Measurements from ENCODE around the gene UCHL3.
"Not testable (repeated sequence)": the region's sequence is repeated elsewhere in the genome, so short reads cannot be mapped to it uniquely, and the experiment has no call there.

The UCHL3 gene

DNA sequence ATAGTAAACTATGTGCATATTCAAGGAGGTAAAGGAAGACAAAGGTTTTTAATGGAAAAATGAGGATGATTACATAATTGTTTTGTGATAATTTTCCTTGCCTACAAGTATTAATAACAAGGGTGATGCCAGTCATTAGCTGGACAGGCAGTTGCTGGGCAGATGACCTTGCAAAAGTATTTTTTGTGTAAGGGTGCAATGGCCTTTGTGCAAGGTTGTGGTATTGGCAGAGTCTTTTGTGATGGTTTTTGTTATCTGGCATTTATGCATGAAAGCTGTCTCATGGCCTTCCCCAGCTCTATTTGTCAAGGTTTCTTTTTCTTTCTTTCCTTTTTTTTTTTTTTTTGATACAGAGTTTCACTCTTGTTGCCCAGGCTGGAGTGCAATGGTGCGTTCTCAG is 7.6 kb upstream of the UCHL3 start:
- no peak for TF ChIP-seq EZH2phosphoT487 (IDR thresholded peaks at IDR 0.05; ENCODE audit: borderline replicate concordance)
- TF ChIP-seq, protein P1, sequence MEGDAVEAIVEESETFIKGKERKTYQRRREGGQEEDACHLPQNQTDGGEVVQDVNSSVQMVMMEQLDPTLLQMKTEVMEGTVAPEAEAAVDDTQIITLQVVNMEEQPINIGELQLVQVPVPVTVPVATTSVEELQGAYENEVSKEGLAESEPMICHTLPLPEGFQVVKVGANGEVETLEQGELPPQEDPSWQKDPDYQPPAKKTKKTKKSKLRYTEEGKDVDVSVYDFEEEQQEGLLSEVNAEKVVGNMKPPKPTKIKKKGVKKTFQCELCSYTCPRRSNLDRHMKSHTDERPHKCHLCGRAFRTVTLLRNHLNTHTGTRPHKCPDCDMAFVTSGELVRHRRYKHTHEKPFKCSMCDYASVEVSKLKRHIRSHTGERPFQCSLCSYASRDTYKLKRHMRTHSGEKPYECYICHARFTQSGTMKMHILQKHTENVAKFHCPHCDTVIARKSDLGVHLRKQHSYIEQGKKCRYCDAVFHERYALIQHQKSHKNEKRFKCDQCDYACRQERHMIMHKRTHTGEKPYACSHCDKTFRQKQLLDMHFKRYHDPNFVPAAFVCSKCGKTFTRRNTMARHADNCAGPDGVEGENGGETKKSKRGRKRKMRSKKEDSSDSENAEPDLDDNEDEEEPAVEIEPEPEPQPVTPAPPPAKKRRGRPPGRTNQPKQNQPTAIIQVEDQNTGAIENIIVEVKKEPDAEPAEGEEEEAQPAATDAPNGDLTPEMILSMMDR (conservative IDR thresholded peaks at IDR 0.05; ENCODE audit: low read length), result no peak
- H3K79me2 ChIP-seq (ENCODE audit: insufficient read depth, low read length), result peaks cover 7% of the 10 kb centered on the region
- no peaks in the 10 kb centered on the region for H3K36me3 ChIP-seq (ENCODE audit: insufficient read depth, low read length)
- no peak overlapping the region for H2AFZ ChIP-seq (ENCODE audit: low read length)
- H3F3A ChIP-seq (ENCODE audit: low read depth), result no peaks in the 10 kb centered on the region
- no peaks in the 10 kb centered on the region for H3K27me3 ChIP-seq (ENCODE audit: insufficient read depth, low read length, poor library complexity, severe bottlenecking)
- H3K4me2 ChIP-seq (ENCODE audit: low read depth, low read length, poor library complexity, severe bottlenecking), result no peak overlapping the region
- H3K4me3 ChIP-seq (ENCODE audit: low read length, poor library complexity, severe bottlenecking), result no peak overlapping the region
- H3K4me1 ChIP-seq (ENCODE audit: insufficient read depth, low read length, poor library complexity, severe bottlenecking), result peaks cover 8% of the 10 kb centered on the region
- H4K20me1 ChIP-seq (ENCODE audit: insufficient read depth, low read length, poor library complexity, severe bottlenecking), result peaks cover 3% of the 10 kb centered on the region
- H3K9me3 ChIP-seq (ENCODE audit: insufficient read depth, low read depth, low read length), result no peaks in the 10 kb centered on the region
- H3K9ac ChIP-seq (ENCODE audit: low read depth, low read length, poor library complexity, severe bottlenecking), result no peak overlapping the region
- H3K9me2 ChIP-seq (replicated peaks; ENCODE audit: low read depth, low read length), result no peaks in the 10 kb centered on the region

DNA sequence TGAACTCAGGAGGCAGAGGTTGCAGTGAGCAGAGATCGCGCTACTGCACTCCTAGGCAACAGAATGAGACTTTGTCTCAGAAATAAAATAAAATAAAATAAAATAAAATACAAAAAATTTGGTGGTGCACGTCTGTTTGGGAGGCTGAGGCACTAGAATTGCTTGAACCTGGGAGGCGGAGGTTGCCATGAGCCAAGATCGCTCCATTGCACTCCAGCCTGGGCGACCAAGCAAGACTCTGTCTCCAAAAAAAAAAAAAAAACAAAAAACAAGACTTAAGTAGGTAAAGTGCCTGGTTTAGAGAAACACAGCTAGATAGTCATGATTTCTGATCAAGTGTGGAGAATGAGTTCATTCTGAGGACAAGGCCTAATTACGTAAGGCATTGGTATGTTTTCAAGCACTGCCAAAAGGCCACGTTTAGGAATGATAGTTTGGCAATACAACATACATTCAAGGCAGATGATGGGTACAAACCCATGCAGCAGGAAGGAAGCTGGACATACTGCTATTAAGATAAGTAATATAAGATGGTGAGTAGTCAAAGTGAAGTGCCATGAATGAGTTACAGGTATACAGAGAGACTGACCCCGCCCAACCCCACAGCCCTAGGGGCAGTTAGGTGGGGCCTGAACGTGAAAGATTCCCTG is 4.8 kb upstream of the UCHL3 start:
- Histone ChIP-seq H3K9me3 (ENCODE audit: insufficient read depth, low read depth, low read length) (no peaks in the 10 kb centered on the region), H3K9me2 (replicated peaks; ENCODE audit: low read depth, low read length) (no peaks in the 10 kb centered on the region), H3K4me2 (ENCODE audit: low read depth, low read length, poor library complexity, severe bottlenecking) (no peak overlapping the region), H3K36me3 (ENCODE audit: insufficient read depth, low read length) (no peaks in the 10 kb centered on the region), H3K79me2 (ENCODE audit: insufficient read depth, low read length) (peaks cover 1% of the 10 kb centered on the region), H3K4me1 (ENCODE audit: insufficient read depth, low read length, poor library complexity, severe bottlenecking) (peaks cover 17% of the 10 kb centered on the region), H3K9ac (ENCODE audit: low read depth, low read length, poor library complexity, severe bottlenecking) (no peak overlapping the region), H3F3A (ENCODE audit: low read depth) (no peaks in the 10 kb centered on the region), H4K20me1 (ENCODE audit: insufficient read depth, low read length, poor library complexity, severe bottlenecking) (peaks cover under 1% of the 10 kb centered on the region), H3K4me3 (ENCODE audit: low read length, poor library complexity, severe bottlenecking) (no peak overlapping the region), H3K27me3 (ENCODE audit: insufficient read depth, low read length, poor library complexity, severe bottlenecking) (no peaks in the 10 kb centered on the region), H2AFZ (ENCODE audit: low read length) (no peak overlapping the region)
- no peak for TF ChIP-seq EZH2phosphoT487 (IDR thresholded peaks at IDR 0.05; ENCODE audit: borderline replicate concordance)

DNA sequence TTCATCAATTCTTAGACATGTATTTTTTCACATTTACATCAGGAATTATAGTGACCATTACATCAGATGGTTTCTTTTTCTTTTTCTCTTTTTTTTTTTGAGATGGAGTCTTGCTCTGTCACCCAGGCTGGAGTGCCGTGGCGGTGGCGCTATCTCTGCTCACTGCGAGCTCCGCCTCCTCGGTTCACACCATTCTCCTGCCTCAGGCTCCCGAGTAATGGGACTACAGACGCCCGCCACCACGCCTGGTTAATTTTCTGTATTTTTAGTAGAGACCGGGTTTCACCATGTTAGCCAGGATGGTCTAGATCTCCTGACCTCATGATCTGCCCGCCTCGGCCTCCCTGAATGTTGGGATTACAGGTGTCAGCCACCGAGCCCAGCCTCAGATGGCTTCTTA is 4.2 kb upstream of the UCHL3 start:
- H3F3A ChIP-seq (ENCODE audit: low read depth); H3K79me2 ChIP-seq (ENCODE audit: insufficient read depth, low read length); H2AFZ ChIP-seq (ENCODE audit: low read length); H3K4me3 ChIP-seq (ENCODE audit: low read length, poor library complexity, severe bottlenecking); H3K9me2 ChIP-seq (replicated peaks; ENCODE audit: low read depth, low read length); H4K20me1 ChIP-seq (ENCODE audit: insufficient read depth, low read length, poor library complexity, severe bottlenecking); H3K9ac ChIP-seq (ENCODE audit: low read depth, low read length, poor library complexity, severe bottlenecking); H3K9me3 ChIP-seq (ENCODE audit: insufficient read depth, low read depth, low read length); H3K4me2 ChIP-seq (ENCODE audit: low read depth, low read length, poor library complexity, severe bottlenecking); H3K27me3 ChIP-seq (ENCODE audit: insufficient read depth, low read length, poor library complexity, severe bottlenecking); H3K36me3 ChIP-seq (ENCODE audit: insufficient read depth, low read length): not testable (repeated sequence)
- H3K4me1 ChIP-seq (ENCODE audit: insufficient read depth, low read length, poor library complexity, severe bottlenecking), result peaks cover 20% of the 10 kb centered on the region

DNA sequence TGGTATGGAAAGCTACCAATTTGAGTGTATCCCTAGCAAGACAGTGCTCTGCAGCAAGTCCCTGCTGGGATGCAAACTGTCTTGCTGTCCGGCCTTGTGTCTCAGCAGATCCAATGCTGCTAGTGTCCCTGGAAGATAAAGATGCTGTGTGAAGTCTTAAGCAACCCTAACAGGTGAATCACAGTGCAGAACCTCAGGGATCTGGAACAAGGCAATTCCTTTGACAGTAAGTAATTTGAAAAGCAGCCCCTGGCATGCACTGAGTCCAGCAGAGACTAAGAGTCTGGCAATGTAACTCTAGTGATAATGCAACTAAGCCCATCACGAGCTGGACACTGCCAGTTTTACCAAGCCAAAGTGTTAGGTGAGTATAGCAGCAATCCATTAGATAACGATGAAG is 1.7 kb upstream of the UCHL3 start:
- Histone ChIP-seq H4K20me1 (ENCODE audit: insufficient read depth, low read length, poor library complexity, severe bottlenecking) (peaks cover 32% of the 10 kb centered on the region), H2AFZ (ENCODE audit: low read length) (peak overlapping the region; percentile 91; the same call in 1 of the 2 replicates), H3K4me1 (ENCODE audit: insufficient read depth, low read length, poor library complexity, severe bottlenecking) (peaks cover 44% of the 10 kb centered on the region), H3K36me3 (ENCODE audit: insufficient read depth, low read length) (no peaks in the 10 kb centered on the region), H3K4me3 (ENCODE audit: low read length, poor library complexity, severe bottlenecking) (no peak overlapping the region), H3K79me2 (ENCODE audit: insufficient read depth, low read length) (peaks cover 28% of the 10 kb centered on the region), H3K9me3 (ENCODE audit: insufficient read depth, low read depth, low read length) (no peaks in the 10 kb centered on the region), H3K27me3 (ENCODE audit: insufficient read depth, low read length, poor library complexity, severe bottlenecking) (no peaks in the 10 kb centered on the region), H3K4me2 (ENCODE audit: low read depth, low read length, poor library complexity, severe bottlenecking) (peak overlapping the region; percentile 84), H3K9ac (ENCODE audit: low read depth, low read length, poor library complexity, severe bottlenecking) (no peak overlapping the region), H3K9me2 (replicated peaks; ENCODE audit: low read depth, low read length) (no peaks in the 10 kb centered on the region), H3F3A (ENCODE audit: low read depth) (no peaks in the 10 kb centered on the region)
- TF ChIP-seq, protein P1 (conservative IDR thresholded peaks at IDR 0.05; ENCODE audit: low read length), result no peak
- TF ChIP-seq EZH2phosphoT487 (IDR thresholded peaks at IDR 0.05; ENCODE audit: borderline replicate concordance), result no peak

Measured in Loucy (cell line).